ENCODE data around the gene UBE2E2.

DNA sequence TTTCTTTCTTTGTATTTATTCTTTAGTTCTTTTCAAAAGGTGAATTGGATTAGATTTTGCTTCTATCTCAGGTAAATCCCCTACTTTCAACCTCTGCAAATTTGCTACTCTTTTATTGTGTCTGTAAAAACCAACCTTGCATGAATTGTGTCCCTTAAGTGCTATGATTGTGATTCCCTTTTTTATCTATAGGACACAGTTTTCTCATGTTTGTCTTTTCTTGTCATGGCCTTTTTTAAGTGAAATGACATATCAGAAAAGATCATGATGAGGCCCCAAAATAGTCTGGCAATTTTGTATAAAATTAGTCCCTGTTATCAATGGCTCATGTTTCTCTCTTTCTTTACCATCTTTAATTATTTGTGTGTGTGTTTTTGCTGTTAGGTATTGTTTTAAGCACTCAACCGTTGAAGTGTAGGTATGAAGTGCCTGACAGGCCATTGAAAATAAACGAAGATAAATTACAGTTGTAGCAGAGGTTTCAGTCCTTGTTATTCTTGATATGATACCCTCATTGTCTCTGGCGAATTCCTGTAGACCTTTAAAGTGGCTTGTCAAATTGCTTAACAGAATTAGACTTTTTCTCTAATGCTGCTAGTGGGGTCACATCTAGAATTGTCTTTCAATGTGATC, 184.3 kb downstream of the UBE2E2 start:
- TF ChIP-seq, protein P1, sequence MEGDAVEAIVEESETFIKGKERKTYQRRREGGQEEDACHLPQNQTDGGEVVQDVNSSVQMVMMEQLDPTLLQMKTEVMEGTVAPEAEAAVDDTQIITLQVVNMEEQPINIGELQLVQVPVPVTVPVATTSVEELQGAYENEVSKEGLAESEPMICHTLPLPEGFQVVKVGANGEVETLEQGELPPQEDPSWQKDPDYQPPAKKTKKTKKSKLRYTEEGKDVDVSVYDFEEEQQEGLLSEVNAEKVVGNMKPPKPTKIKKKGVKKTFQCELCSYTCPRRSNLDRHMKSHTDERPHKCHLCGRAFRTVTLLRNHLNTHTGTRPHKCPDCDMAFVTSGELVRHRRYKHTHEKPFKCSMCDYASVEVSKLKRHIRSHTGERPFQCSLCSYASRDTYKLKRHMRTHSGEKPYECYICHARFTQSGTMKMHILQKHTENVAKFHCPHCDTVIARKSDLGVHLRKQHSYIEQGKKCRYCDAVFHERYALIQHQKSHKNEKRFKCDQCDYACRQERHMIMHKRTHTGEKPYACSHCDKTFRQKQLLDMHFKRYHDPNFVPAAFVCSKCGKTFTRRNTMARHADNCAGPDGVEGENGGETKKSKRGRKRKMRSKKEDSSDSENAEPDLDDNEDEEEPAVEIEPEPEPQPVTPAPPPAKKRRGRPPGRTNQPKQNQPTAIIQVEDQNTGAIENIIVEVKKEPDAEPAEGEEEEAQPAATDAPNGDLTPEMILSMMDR (IDR thresholded peaks at IDR 0.05; ENCODE audit: borderline replicate concordance, extremely low read depth, low read length, poor library complexity, severe bottlenecking), result no peak
- no peak for TF ChIP-seq EZH2 (IDR thresholded peaks at IDR 0.05; ENCODE audit: borderline replicate concordance, low read depth, low read length, severe bottlenecking)
